DOHH2 (cell line): ENCODE results near the gene SETD1A.

ENCODE experiments used
- CTCF ChIP-seq: fragments of 200-600 bp; sonication (generic); IDR thresholded peaks from one replicate; pipeline ENCODE4 v1.5.1; 2014; ENCODE audit warnings: antibody characterized with exemption, mild to moderate bottlenecking, low read depth, low read length; ENCODE audit not compliant: poor library complexity, severe bottlenecking
- EZH2phosphoT487 ChIP-seq: fragments of 200-600 bp; sonication (generic); IDR thresholded peaks from 2 replicates; pipeline ENCODE4 v1.6.1; 2017; ENCODE audit warnings: borderline replicate concordance, mild to moderate bottlenecking, antibody characterized with exemption, low read length, moderate library complexity, mixed read lengths

GRCh38 chr16:30910427-30911029 lies 47.0 kb upstream of the SETD1A start:
- TF ChIP-seq CTCF, result no peak
- no peak for TF ChIP-seq EZH2phosphoT487
